ENCODE results near the gene TFB1M.

TFB1M gene

DNA sequence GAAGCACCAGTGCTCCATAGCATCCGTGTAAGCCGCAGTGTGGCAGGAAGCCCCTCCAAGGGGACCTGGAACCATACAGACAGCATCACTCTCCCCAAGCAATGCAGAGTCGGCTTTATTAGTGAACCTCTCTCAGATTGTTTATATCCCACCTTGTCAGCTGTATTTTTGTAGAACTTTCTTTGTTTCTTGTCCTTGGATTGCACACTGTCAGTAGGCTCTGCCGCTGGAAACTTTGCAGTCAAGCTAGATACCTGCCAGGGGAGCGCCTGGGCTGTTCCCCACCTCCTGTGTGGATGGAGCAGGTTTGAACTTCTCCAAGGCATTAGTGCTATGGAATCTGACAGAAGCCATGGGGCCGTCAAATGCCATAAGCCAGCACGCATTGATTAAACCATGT lies 69.1 kb downstream of the TFB1M start:
- H3K4me3 ChIP-seq (ENCODE audit: low read depth, low read length), result no peak overlapping the region
- TF ChIP-seq, protein P1, sequence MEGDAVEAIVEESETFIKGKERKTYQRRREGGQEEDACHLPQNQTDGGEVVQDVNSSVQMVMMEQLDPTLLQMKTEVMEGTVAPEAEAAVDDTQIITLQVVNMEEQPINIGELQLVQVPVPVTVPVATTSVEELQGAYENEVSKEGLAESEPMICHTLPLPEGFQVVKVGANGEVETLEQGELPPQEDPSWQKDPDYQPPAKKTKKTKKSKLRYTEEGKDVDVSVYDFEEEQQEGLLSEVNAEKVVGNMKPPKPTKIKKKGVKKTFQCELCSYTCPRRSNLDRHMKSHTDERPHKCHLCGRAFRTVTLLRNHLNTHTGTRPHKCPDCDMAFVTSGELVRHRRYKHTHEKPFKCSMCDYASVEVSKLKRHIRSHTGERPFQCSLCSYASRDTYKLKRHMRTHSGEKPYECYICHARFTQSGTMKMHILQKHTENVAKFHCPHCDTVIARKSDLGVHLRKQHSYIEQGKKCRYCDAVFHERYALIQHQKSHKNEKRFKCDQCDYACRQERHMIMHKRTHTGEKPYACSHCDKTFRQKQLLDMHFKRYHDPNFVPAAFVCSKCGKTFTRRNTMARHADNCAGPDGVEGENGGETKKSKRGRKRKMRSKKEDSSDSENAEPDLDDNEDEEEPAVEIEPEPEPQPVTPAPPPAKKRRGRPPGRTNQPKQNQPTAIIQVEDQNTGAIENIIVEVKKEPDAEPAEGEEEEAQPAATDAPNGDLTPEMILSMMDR (IDR thresholded peaks at IDR 0.05; ENCODE audit: low read depth, low read length), result no peak

DNA sequence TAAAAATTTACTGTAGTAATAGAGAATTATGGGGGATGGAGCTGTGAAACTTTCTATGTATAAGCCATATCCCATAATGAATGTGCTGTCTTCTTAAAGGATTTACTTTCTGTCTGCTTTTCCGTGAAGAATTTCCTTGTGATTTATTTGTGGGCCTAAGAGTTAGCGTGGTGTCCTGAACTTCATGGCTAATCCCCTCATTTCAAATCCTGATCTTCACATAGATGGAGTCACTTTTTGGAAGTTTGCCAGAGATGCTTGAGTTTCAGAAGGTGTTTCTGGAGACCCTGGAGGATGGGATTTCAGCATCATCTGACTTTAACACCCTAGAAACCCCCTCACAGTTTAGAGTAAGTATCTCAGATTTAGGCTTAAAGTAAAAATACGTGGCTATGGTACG lies 69.8 kb downstream of the TFB1M start:
- TF ChIP-seq, protein P1 (IDR thresholded peaks at IDR 0.05; ENCODE audit: low read depth, low read length), result no peak
- no peak overlapping the region for H3K4me3 ChIP-seq (ENCODE audit: low read depth, low read length)

DNA sequence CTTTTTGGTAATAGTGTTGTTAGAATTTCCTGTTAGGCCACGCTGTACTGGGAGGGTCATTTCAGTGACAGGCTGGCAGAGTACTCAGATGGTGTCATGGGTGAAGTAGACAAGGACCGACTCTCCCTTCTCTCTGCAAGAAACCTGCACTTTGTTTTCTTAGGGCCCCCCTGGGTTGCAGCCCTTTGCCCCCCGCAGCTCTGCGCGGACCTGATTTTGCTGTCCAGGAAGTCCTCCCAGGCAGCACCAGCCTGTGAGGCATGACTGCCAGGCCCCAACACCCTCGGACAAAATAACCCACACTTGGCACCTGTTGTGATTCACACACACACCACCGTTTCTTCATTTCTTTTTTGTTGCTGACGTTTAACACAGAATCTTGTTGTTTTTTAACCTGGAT lies 72.3 kb downstream of the TFB1M start:
- TF ChIP-seq, protein P1 (IDR thresholded peaks at IDR 0.05; ENCODE audit: low read depth, low read length), result no peak
- no peak overlapping the region for H3K4me3 ChIP-seq (ENCODE audit: low read depth, low read length)

DNA sequence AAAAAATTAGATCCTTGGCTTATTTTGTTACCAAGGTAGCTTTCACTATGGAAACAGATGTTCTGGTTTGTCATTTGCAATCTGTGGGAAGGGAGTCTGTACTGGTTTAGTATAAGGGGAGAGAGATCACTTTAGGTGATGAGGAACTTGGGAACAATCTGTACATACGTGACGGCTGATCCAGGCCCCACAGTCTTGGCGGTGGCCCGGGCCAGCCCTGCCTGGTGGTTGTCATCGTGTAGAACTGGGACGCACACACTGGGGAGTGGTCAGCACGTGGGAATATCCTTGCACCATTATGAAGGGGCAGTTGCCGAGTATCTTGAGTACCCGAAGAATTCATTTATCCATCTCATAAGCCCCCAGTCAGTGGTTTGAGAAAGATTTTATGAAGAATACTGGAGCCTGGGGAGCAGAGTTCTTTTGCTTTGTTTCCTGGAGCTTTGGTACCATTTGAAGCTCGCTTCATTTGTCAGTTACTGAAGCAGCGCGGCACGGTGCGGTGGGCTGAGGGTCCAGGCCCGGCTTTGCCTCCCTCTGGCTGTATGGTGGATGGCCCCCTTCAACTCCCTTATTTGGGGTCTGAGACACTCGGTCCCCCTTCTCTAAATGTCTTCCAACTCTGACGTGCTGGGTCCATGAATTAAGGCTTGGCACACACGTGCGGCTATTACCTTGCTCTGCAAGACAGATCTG lies 73.2 kb downstream of the TFB1M start:
- no peak overlapping the region for H3K4me3 ChIP-seq (ENCODE audit: low read depth, low read length)
- TF ChIP-seq, protein P1 (IDR thresholded peaks at IDR 0.05; ENCODE audit: low read depth, low read length), result no peak

DNA sequence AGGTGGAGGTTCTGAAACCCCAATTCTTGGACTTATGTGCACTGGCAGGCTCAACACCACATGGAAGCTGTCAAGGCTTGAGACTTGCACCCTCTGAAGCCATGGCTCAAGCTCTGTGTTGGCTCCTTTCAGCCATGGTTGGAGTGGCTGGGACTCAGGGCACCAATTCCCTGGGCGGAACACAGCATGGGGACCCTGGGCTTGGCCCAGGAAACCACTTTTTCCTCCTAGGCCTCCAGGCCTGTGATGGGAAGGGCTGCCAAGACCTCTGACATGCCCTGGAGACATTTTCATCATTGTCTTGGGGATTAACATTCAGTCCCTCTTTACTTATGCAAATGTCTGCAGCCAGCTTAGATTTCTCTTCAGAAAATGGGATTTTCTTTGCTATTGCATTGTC lies 76.7 kb downstream of the TFB1M start:
- TF ChIP-seq, protein P1 (IDR thresholded peaks at IDR 0.05; ENCODE audit: low read depth, low read length), result no peak
- H3K4me3 ChIP-seq (ENCODE audit: low read depth, low read length), result no peak overlapping the region

DNA sequence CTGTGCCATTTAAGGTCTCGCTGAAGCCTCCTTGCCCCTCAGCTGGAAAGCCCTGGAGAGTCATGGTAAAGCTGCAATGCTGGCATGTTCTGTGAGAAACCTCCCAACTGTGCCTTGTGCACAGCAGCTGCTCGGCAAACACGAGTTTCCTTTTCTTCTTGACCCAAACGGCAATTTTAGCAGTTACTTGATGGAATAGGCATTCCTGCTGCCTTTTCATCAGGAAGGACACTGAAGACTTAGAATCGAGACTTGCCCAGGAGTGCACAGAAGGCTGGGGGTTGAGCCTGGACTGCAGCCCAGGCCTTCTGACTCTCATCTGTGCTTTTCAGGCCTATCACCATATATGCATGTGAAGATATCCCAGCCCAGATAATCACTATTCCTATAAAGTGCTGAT lies 79.2 kb downstream of the TFB1M start:
- TF ChIP-seq, protein P1 (IDR thresholded peaks at IDR 0.05; ENCODE audit: low read depth, low read length), result no peak
- no peak overlapping the region for H3K4me3 ChIP-seq (ENCODE audit: low read depth, low read length)

DNA sequence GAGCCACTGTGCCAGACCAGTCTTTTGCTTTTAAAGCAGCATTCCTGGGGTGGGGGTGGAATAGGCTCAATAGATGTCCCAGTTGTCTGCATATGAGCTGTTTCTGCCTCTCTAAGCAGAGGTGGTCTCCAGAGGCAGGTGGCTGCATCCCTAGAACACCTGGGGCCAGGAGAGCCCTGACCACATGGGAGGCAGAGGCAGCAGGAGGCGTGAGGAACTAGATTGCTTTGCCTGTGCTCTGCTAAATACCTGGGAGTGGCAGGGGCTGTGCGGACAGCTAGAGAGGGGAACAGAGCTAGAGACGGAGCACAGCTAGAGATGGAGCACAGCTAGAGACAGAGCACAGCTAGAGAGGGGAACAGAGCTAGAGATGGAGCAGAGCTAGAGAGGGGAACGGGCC lies 79.6 kb downstream of the TFB1M start:
- H3K4me3 ChIP-seq (ENCODE audit: low read depth, low read length), result no peak overlapping the region
- TF ChIP-seq, protein P1 (IDR thresholded peaks at IDR 0.05; ENCODE audit: low read depth, low read length), result no peak
